WTC11 (cell line): ENCODE data around the gene HS3ST4. TPM values are rescaled to one million over a fixed set of nuclear protein-coding genes. Genes with fewer than 3 reads are reported as not detected.

Experiments
- ATAC-seq: fragments of 200-7000 bp; cut with Tn5 transposase; 2 replicates; pipeline ENCODE4 v1.10.0; 2021; ENCODE audit warnings: mild to moderate bottlenecking, moderate library complexity
- CTCF ChIA-PET: fragments of 300-600 bp; sonication (Branson Sonifier 250); formaldehyde crosslinking; loops from one replicate; lab custom pipeline; 2021; ENCODE audit warnings: antibody characterized with exemption; lab: Charles Lee
- POLR2A ChIA-PET: fragments of 350-600 bp; sonication (Branson Sonifier 250); formaldehyde crosslinking; loops from one replicate; lab custom pipeline; 2021; ENCODE audit warnings: antibody characterized with exemption; lab: Charles Lee
- DNase-seq: peaks from one replicate; pipeline ENCODE4 v3.0.0; 2021; ENCODE audit warnings: low spot score
- H3K27ac Mint-ChIP-seq: 2 replicates; pipeline ENCODE4 v1.8.0; 2021; ENCODE audit warnings: mixed read lengths
- H3K27me3 Mint-ChIP-seq: 2 replicates; pipeline ENCODE4 v1.8.0; 2021; ENCODE audit warnings: low read depth, mild to moderate bottlenecking, moderate library complexity, mixed read lengths
- H3K36me3 Mint-ChIP-seq: 2 replicates; pipeline ENCODE4 v1.8.0; 2021; ENCODE audit warnings: mixed read lengths
- H3K4me1 Mint-ChIP-seq: 2 replicates; pipeline ENCODE4 v1.8.0; 2022; ENCODE audit warnings: mixed read lengths
- H3K4me3 Mint-ChIP-seq: 2 replicates; pipeline ENCODE4 v1.8.0; 2021; ENCODE audit warnings: mild to moderate bottlenecking, moderate library complexity, mixed read lengths
- H3K9me3 Mint-ChIP-seq: 2 replicates; pipeline ENCODE4 v1.8.0; 2021; ENCODE audit warnings: mixed read lengths
- EMX1 ChIP-seq: fragments of 250-450 bp; sonication (Bioruptor Pico); IDR thresholded peaks from 2 replicates; pipeline ENCODE4 v1.8.0; 2021; ENCODE audit warnings: mild to moderate bottlenecking
- ETV6 ChIP-seq: sonication (generic); formaldehyde crosslinking; IDR thresholded peaks from 2 replicates; pipeline ENCODE4 v1.8.1; 2022; ENCODE audit warnings: mild to moderate bottlenecking, missing genetic modification reagents
- FOXK1 ChIP-seq: sonication (generic); formaldehyde crosslinking; IDR thresholded peaks from 2 replicates; pipeline ENCODE4 v1.8.0; 2022; ENCODE audit warnings: mild to moderate bottlenecking, moderate library complexity, missing genetic modification reagents
- GRHL2 ChIP-seq: fragments of 250-450 bp; sonication (Bioruptor Pico); IDR thresholded peaks from 2 replicates; pipeline ENCODE4 v1.8.0; 2022; ENCODE audit warnings: mild to moderate bottlenecking, moderate library complexity; ENCODE audit not compliant: insufficient replicate concordance, severe bottlenecking
- MXD4 ChIP-seq: fragments of 250-450 bp; sonication (Bioruptor Pico); IDR thresholded peaks from 2 replicates; pipeline ENCODE4 v1.8.0; 2021; ENCODE audit warnings: mild to moderate bottlenecking, moderate library complexity, borderline replicate concordance
- NFYB ChIP-seq: sonication (generic); formaldehyde crosslinking; conservative IDR thresholded peaks from 2 replicates; pipeline ENCODE4 v1.8.0; 2022; ENCODE audit warnings: low read depth, missing genetic modification reagents
- ZNF416 ChIP-seq: fragments of 250-450 bp; sonication (Bioruptor Pico); IDR thresholded peaks from 2 replicates; pipeline ENCODE4 v1.9.0; 2021; ENCODE audit warnings: mild to moderate bottlenecking, inconsistent platforms
- ZNF423 ChIP-seq: fragments of 250-450 bp; sonication (Bioruptor Pico); IDR thresholded peaks from 2 replicates; pipeline ENCODE4 v2.1.2; 2022; ENCODE audit warnings: mild to moderate bottlenecking, moderate library complexity
- ZNF671 ChIP-seq: fragments of 250-450 bp; sonication (Bioruptor Pico); IDR thresholded peaks from 2 replicates; pipeline ENCODE4 v1.8.0; 2021; ENCODE audit warnings: mild to moderate bottlenecking
- total RNA-seq: library from RNA; stranded (reverse); gene quantifications from 3 replicates; pipeline ENCODE4 v1.2.3, GENCODE V29; 2021
- TF ChIP-seq, protein P1 (sequence below): fragments of 250-450 bp; sonication (Bioruptor Pico); IDR thresholded peaks from 2 replicates; pipeline ENCODE4 v1.8.0; 2021; ENCODE audit warnings: mild to moderate bottlenecking
- TF ChIP-seq, protein P2 (sequence below): sonication (generic); formaldehyde crosslinking; IDR thresholded peaks from 2 replicates; pipeline ENCODE4 v1.8.0; 2022; ENCODE audit warnings: missing genetic modification reagents
- TF ChIP-seq, protein P3 (sequence below): sonication (generic); formaldehyde crosslinking; IDR thresholded peaks from 2 replicates; pipeline ENCODE4 v1.8.1; 2023; ENCODE audit warnings: mild to moderate bottlenecking, moderate library complexity, missing genetic modification reagents
- TF ChIP-seq, protein P4 (sequence below): sonication (generic); formaldehyde crosslinking; IDR thresholded peaks from 2 replicates; pipeline ENCODE4 v1.8.1; 2023; ENCODE audit warnings: mild to moderate bottlenecking, missing genetic modification reagents
- TF ChIP-seq, protein P5 (sequence below): fragments of 250-450 bp; sonication (Bioruptor Pico); conservative IDR thresholded peaks from 2 replicates; pipeline ENCODE4 v1.9.0; 2021; ENCODE audit warnings: mild to moderate bottlenecking
- TF ChIP-seq, protein P6 (sequence below): sonication (generic); formaldehyde crosslinking; IDR thresholded peaks from 2 replicates; pipeline ENCODE4 v1.8.0; 2023; ENCODE audit warnings: missing genetic modification reagents, mild to moderate bottlenecking, borderline replicate concordance

The HS3ST4 gene
- total RNA-seq, 1 experiment from 2014 or later, result 5.4 TPM

DNA sequence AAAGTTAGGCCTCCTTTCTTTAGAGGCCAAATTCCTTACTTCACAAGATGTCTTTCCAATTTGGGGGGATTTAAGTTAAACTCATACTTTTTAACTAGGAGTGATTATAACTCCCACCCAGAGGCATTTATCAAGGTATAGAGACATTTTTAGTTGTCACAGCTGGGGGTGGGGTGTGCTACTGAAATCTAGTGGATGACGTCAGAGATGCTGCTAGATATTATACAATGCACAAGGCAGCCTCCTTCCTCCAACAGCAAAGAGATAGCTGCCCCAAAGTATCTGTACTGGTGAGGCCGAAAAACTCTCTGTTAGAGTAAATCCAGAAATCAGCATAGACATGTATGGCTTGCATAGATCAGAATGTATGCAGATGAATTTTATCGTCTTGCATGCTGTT is 324.0 kb downstream of the HS3ST4 start (continued):
- TF ChIP-seq, protein P1, sequence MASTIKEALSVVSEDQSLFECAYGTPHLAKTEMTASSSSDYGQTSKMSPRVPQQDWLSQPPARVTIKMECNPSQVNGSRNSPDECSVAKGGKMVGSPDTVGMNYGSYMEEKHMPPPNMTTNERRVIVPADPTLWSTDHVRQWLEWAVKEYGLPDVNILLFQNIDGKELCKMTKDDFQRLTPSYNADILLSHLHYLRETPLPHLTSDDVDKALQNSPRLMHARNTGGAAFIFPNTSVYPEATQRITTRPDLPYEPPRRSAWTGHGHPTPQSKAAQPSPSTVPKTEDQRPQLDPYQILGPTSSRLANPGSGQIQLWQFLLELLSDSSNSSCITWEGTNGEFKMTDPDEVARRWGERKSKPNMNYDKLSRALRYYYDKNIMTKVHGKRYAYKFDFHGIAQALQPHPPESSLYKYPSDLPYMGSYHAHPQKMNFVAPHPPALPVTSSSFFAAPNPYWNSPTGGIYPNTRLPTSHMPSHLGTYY (CRISPR knock-in tag), result no peak

DNA sequence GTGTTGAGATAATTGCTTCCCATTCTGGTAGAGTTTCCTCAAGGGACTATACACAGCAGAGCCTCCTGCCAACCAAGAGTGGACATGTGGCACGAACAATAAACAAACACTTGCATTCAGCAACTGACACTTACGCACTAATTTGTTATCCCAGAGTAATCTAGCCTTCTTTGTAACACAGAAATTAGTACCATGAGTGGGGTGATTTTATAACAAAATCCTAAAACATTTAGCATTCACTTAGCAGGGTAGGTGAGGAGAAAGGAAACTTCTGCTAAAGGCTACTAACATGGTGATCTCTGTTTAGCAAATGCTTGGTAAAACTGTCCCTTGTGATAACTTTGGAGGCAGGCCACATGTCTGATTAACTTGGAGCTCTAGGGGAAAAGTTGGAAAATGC is 325.2 kb downstream of the HS3ST4 start:
- peaks cover 18% of the 10 kb centered on the region for H3K4me1 Mint-ChIP-seq
- TF ChIP-seq MXD4 (CRISPR knock-in tag), result no peak
- no peak for TF ChIP-seq ZNF423 (CRISPR knock-in tag)
- no peak for TF ChIP-seq ZNF416 (CRISPR knock-in tag)
- TF ChIP-seq, protein P2, sequence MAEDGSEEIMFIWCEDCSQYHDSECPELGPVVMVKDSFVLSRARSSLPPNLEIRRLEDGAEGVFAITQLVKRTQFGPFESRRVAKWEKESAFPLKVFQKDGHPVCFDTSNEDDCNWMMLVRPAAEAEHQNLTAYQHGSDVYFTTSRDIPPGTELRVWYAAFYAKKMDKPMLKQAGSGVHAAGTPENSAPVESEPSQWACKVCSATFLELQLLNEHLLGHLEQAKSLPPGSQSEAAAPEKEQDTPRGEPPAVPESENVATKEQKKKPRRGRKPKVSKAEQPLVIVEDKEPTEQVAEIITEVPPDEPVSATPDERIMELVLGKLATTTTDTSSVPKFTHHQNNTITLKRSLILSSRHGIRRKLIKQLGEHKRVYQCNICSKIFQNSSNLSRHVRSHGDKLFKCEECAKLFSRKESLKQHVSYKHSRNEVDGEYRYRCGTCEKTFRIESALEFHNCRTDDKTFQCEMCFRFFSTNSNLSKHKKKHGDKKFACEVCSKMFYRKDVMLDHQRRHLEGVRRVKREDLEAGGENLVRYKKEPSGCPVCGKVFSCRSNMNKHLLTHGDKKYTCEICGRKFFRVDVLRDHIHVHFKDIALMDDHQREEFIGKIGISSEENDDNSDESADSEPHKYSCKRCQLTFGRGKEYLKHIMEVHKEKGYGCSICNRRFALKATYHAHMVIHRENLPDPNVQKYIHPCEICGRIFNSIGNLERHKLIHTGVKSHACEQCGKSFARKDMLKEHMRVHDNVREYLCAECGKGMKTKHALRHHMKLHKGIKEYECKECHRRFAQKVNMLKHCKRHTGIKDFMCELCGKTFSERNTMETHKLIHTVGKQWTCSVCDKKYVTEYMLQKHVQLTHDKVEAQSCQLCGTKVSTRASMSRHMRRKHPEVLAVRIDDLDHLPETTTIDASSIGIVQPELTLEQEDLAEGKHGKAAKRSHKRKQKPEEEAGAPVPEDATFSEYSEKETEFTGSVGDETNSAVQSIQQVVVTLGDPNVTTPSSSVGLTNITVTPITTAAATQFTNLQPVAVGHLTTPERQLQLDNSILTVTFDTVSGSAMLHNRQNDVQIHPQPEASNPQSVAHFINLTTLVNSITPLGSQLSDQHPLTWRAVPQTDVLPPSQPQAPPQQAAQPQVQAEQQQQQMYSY (CRISPR knock-in tag), result no peak
- TF ChIP-seq GRHL2 (CRISPR knock-in tag), result no peak
- no peak for TF ChIP-seq NFYB
- TF ChIP-seq, protein P3, sequence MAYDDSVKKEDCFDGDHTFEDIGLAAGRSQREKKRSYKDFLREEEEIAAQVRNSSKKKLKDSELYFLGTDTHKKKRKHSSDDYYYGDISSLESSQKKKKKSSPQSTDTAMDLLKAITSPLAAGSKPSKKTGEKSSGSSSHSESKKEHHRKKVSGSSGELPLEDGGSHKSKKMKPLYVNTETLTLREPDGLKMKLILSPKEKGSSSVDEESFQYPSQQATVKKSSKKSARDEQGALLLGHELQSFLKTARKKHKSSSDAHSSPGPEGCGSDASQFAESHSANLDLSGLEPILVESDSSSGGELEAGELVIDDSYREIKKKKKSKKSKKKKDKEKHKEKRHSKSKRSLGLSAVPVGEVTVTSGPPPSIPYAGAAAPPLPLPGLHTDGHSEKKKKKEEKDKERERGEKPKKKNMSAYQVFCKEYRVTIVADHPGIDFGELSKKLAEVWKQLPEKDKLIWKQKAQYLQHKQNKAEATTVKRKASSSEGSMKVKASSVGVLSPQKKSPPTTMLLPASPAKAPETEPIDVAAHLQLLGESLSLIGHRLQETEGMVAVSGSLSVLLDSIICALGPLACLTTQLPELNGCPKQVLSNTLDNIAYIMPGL (CRISPR knock-in tag), result no peak
- TF ChIP-seq, protein P4, sequence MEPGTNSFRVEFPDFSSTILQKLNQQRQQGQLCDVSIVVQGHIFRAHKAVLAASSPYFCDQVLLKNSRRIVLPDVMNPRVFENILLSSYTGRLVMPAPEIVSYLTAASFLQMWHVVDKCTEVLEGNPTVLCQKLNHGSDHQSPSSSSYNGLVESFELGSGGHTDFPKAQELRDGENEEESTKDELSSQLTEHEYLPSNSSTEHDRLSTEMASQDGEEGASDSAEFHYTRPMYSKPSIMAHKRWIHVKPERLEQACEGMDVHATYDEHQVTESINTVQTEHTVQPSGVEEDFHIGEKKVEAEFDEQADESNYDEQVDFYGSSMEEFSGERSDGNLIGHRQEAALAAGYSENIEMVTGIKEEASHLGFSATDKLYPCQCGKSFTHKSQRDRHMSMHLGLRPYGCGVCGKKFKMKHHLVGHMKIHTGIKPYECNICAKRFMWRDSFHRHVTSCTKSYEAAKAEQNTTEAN (CRISPR knock-in tag), result no peak
- TF ChIP-seq ETV6 (CRISPR knock-in tag), result no peak
- TF ChIP-seq ZNF671 (CRISPR knock-in tag), result no peak
- TF ChIP-seq, protein P5, sequence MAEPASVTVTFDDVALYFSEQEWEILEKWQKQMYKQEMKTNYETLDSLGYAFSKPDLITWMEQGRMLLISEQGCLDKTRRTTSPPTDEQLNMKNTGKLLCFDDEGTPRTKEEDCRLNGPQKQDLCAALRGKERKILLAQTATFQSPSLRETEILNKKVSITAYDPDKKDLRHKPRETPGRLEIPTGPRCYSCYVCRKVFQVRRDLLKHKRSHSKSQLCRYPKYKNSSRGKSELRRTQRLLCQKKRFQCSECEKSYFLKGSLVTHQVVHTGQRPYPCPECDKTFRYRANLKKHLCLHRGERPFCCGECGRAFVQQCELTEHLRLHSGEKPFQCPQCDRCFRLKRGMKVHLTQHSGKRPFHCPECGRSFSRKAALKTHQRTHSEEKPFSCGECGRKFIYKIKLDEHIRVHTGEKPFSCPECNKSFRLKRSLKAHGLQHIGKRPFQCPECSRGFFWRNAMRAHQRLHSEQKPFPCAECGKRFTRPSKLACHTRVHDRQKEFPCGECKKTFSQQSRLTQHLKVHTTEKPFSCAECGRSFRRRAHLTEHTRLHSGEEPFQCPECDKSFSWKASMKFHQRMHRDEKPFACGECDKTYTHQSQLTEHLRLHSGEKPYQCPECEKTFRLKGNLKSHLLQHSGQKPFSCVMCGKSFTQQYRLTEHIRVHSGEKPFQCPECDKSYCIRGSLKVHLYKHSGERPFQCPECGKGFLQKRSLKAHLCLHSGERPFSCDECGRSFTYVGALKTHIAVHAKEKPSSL (CRISPR knock-in tag), result no peak
- no peak for TF ChIP-seq EMX1
- TF ChIP-seq, protein P6, sequence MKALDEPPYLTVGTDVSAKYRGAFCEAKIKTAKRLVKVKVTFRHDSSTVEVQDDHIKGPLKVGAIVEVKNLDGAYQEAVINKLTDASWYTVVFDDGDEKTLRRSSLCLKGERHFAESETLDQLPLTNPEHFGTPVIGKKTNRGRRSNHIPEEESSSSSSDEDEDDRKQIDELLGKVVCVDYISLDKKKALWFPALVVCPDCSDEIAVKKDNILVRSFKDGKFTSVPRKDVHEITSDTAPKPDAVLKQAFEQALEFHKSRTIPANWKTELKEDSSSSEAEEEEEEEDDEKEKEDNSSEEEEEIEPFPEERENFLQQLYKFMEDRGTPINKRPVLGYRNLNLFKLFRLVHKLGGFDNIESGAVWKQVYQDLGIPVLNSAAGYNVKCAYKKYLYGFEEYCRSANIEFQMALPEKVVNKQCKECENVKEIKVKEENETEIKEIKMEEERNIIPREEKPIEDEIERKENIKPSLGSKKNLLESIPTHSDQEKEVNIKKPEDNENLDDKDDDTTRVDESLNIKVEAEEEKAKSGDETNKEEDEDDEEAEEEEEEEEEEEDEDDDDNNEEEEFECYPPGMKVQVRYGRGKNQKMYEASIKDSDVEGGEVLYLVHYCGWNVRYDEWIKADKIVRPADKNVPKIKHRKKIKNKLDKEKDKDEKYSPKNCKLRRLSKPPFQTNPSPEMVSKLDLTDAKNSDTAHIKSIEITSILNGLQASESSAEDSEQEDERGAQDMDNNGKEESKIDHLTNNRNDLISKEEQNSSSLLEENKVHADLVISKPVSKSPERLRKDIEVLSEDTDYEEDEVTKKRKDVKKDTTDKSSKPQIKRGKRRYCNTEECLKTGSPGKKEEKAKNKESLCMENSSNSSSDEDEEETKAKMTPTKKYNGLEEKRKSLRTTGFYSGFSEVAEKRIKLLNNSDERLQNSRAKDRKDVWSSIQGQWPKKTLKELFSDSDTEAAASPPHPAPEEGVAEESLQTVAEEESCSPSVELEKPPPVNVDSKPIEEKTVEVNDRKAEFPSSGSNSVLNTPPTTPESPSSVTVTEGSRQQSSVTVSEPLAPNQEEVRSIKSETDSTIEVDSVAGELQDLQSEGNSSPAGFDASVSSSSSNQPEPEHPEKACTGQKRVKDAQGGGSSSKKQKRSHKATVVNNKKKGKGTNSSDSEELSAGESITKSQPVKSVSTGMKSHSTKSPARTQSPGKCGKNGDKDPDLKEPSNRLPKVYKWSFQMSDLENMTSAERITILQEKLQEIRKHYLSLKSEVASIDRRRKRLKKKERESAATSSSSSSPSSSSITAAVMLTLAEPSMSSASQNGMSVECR (CRISPR knock-in tag), result no peak
- no peak for TF ChIP-seq FOXK1
- H3K27me3 Mint-ChIP-seq, result no peaks in the 10 kb centered on the region; the same call in 1 of the 2 replicates
- peaks cover 29% of the 10 kb centered on the region for H3K36me3 Mint-ChIP-seq
- ATAC-seq, result no peak
- POLR2A ChIA-PET, result no interaction called here
- DNase-seq, result no peak
- H3K9me3 Mint-ChIP-seq, result peaks cover 35% of the 10 kb centered on the region
- no peak overlapping the region for H3K4me3 Mint-ChIP-seq
- CTCF ChIA-PET, result no interaction called here
- no peak overlapping the region for H3K27ac Mint-ChIP-seq
